ENCODE data around the gene OR1S1. TPM values are rescaled to one million over a fixed set of nuclear protein-coding genes. Genes with fewer than 3 reads are reported as not detected.

The OR1S1 gene
- total RNA-seq, 1 experiment from 2014 or later = not detected

GRCh38 chr11:58193391-58193790 is 19.1 kb upstream of the OR1S1 start:
- DNase-seq (ENCODE audit: low read depth, low spot score) = no peak
- no peak for ATAC-seq
- H3K27ac ChIP-seq (ENCODE audit: low read depth, low read length) = no peak overlapping the region
- ChIA-PET POLR2A (no interaction called here), CTCF (no interaction called here), RAD21 (ENCODE audit: low non-redundant PET in 1 of 2, low total read pairs in 2 of 2, uncharacterized antibody in 2 of 2, unreplicated experiment in 2 of 2) (no interaction called here)
- intact Hi-C loops (cut with micrococcal nuclease) = no loop called here
- H3K9ac ChIP-seq (ENCODE audit: low read length) = no peak overlapping the region
- no peak overlapping the region for H3K4me3 ChIP-seq (replicated peaks in 1 of 2; ENCODE audit: low read depth in 1 of 2, low read length in 2 of 2)
- TF ChIP-seq SP1 (IDR thresholded peaks at IDR 0.05; ENCODE audit: low read depth) (no peak), TCF7L2 (IDR thresholded peaks at IDR 0.05; ENCODE audit: borderline replicate concordance, extremely low read depth, insufficient read depth, insufficient read length) (no peak), ZBTB33 (IDR thresholded peaks at IDR 0.05; ENCODE audit: extremely low read depth, insufficient replicate concordance, low read length) (no peak), ELF1 (IDR thresholded peaks at IDR 0.05; ENCODE audit: borderline replicate concordance, low read depth) (no peak), ZNF274 (IDR thresholded peaks at IDR 0.05; ENCODE audit: low read depth, low read length) (no peak), EZH2 (IDR thresholded peaks at IDR 0.05) (no peak), REST (IDR thresholded peaks at IDR 0.05; ENCODE audit: low read depth) (no peak), ZFX (IDR thresholded peaks at IDR 0.05) (no peak), EZH2phosphoT487 (IDR thresholded peaks at IDR 0.05; ENCODE audit: borderline replicate concordance) (no peak), CBX3 (IDR thresholded peaks at IDR 0.05; ENCODE audit: low read depth) (no peak), CEBPB (IDR thresholded peaks at IDR 0.05; ENCODE audit: low read depth) (no peak), SIN3A (IDR thresholded peaks at IDR 0.05; ENCODE audit: low read depth) (no peak), POLR2A (IDR thresholded peaks at IDR 0.05; ENCODE audit: borderline replicate concordance, extremely low read depth, insufficient read depth, insufficient read length) (no peak), EGR1 (IDR thresholded peaks at IDR 0.05; ENCODE audit: low read depth) (no peak), MAX (IDR thresholded peaks at IDR 0.05) (no peak), CTCF (IDR thresholded peaks at IDR 0.05 in 2 of 3, conservative IDR thresholded peaks at IDR 0.05 in 1 of 3; ENCODE audit: borderline replicate concordance in 1 of 3, insufficient read depth in 1 of 3, low read depth in 2 of 3, low read length in 2 of 3) (no peak), YY1 (IDR thresholded peaks at IDR 0.05; ENCODE audit: extremely low read depth, insufficient replicate concordance, low read depth, low read length) (no peak), ATF3 (IDR thresholded peaks at IDR 0.05) (no peak), RAD21 (IDR thresholded peaks at IDR 0.05; ENCODE audit: low read depth) (no peak), FOSL1 (IDR thresholded peaks at IDR 0.05; ENCODE audit: low read depth) (no peak)
- peaks cover 2% of the 10 kb centered on the region; the same call in 1 of the 2 replicates for H3K27me3 ChIP-seq (ENCODE audit: insufficient read depth, low read length)
- H3K4me2 ChIP-seq (ENCODE audit: low read length) = no peak overlapping the region
- H3K9me2 ChIP-seq (ENCODE audit: insufficient read depth) = no peaks in the 10 kb centered on the region
- no peaks in the 10 kb centered on the region for H3K9me3 ChIP-seq (ENCODE audit: control insufficient read depth in 1 of 2, insufficient read depth in 1 of 2, low read depth in 1 of 2, low read length in 2 of 2)
- H4K20me1 ChIP-seq (ENCODE audit: insufficient read depth) = no peaks in the 10 kb centered on the region
- H3K4me1 ChIP-seq (ENCODE audit: control insufficient read depth in 1 of 2, insufficient read depth in 2 of 2, low read length in 2 of 2) = no peaks in the 10 kb centered on the region
- no peaks in the 10 kb centered on the region for H3K79me2 ChIP-seq (ENCODE audit: insufficient read depth, low read length)
- no peak overlapping the region for H2AFZ ChIP-seq (ENCODE audit: low read depth, low read length, poor library complexity, severe bottlenecking)
- no TSS peak for BruUV-seq (replicated peaks)
- H3K36me3 ChIP-seq (ENCODE audit: control insufficient read depth in 1 of 2, insufficient read depth in 2 of 2, low read length in 2 of 2) = no peaks in the 10 kb centered on the region

All from HCT116 (cell line).